Memory B cell (primary cell): ENCODE data around the gene IGF2BP2.
"Not testable (repeated sequence)": the region's sequence is repeated elsewhere in the genome, so short reads cannot be mapped to it uniquely, and the experiment has no call there.

Source experiments
- ATAC-seq: fragments of 150-1000 bp; cut with Tn5 transposase; 2 replicates; pipeline ENCODE4 v1.10.0; 2021; ENCODE audit warnings: low read depth, mild to moderate bottlenecking, moderate library complexity
- DNase-seq, 2 donors: peaks; one replicate each; pipeline ENCODE4 v3.0.0; 2022; ENCODE audit warnings: low spot score in 2 of 2
- H3K27ac Mint-ChIP-seq: one replicate; pipeline ENCODE4 v1.8.0; 2022; ENCODE audit warnings: mild to moderate bottlenecking, moderate library complexity, mixed read lengths
- H3K27me3 Mint-ChIP-seq: one replicate; pipeline ENCODE4 v1.8.0; 2022; ENCODE audit warnings: mixed read lengths
- H3K36me3 Mint-ChIP-seq: one replicate; pipeline ENCODE4 v1.8.0; 2022; ENCODE audit warnings: mild to moderate bottlenecking, mixed read lengths
- H3K4me1 Mint-ChIP-seq: one replicate; pipeline ENCODE4 v1.8.0; 2022; ENCODE audit warnings: mixed read lengths
- H3K4me3 Mint-ChIP-seq: one replicate; pipeline ENCODE4 v1.8.0; 2022; ENCODE audit warnings: mild to moderate bottlenecking, moderate library complexity, mixed read lengths
- H3K9me3 Mint-ChIP-seq: one replicate; pipeline ENCODE4 v1.8.0; 2022; ENCODE audit warnings: mixed read lengths

IGF2BP2 gene

DNA sequence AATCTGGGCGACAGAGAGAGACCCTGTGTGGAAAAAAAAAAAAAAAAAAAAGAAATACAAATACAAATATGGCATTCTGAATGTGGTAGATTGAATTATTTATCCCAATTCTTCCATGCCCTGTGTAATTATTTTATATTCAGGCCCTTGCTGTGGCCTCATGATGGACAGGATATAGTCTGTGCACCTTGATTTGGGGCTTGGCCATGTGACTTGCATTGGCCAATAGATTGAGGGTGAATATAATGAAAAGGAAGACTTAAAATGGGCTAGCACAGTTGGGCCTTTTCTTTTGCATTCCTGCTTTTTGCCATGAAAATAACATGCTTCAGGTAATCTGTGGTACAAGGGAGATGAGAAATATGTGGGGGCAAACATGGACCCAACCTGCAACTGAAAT, 27.1 kb upstream of the IGF2BP2 start:
- peaks cover 4% of the 10 kb centered on the region for H3K36me3 Mint-ChIP-seq
- H3K27ac Mint-ChIP-seq = no peak overlapping the region
- H3K4me3 Mint-ChIP-seq = no peak overlapping the region
- H3K4me1 Mint-ChIP-seq = no peaks in the 10 kb centered on the region
- DNase-seq (no peak), ATAC-seq (no peak)
- peaks cover 8% of the 10 kb centered on the region for H3K9me3 Mint-ChIP-seq
- H3K27me3 Mint-ChIP-seq = peaks cover 5% of the 10 kb centered on the region

DNA sequence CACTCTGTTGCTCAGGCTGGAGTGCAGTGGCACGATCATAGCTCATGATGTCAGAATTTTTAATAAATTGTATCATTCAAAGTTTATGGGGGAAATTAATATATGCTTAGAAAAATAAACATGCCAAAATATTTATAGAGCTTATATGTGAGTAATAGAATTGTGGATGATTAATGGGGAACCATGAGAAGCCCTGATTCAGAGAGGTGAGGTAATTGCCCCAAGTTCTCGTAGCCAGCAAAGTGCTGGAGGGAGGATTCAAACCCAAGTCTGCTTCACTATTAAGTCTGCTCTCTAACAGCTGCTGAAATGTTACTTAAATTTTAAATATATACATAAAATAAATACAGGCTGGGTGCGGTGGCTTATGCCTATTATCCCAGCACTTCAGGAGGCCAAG, 26.2 kb upstream of the IGF2BP2 start:
- Mint-ChIP-seq H3K4me3 (no peak overlapping the region), H3K9me3 (peaks cover 3% of the 10 kb centered on the region), H3K27me3 (peaks cover 7% of the 10 kb centered on the region), H3K4me1 (no peaks in the 10 kb centered on the region), H3K27ac (no peak overlapping the region), H3K36me3 (peaks cover 1% of the 10 kb centered on the region)
- no peak for ATAC-seq
- DNase-seq = no peak

DNA sequence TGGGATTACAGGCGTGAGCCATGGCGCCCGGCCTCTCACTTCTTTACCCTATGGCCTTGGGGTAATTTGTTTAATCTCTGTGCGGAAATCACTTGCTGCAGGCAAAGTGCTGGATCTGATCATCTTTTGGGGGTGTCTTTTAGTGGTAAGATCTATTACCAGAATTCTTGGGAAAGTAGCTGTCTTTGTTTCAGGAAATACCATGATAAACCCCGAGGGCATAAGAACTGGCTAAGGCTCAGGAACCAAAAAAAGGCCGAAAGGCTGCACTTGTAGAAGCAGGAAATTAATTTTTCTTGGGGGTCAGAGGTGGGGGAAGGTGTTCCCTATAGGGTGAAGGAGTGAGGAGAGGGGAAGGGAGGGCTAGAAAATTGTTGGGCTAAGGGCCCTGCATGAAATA, 22.7 kb upstream of the IGF2BP2 start:
- ATAC-seq (no peak), DNase-seq (no peak)
- H3K4me3 Mint-ChIP-seq = no peak overlapping the region
- H3K9me3 Mint-ChIP-seq = no peaks in the 10 kb centered on the region
- no peaks in the 10 kb centered on the region for H3K4me1 Mint-ChIP-seq
- H3K27me3 Mint-ChIP-seq = peaks cover 11% of the 10 kb centered on the region
- no peaks in the 10 kb centered on the region for H3K36me3 Mint-ChIP-seq
- H3K27ac Mint-ChIP-seq = no peak overlapping the region

DNA sequence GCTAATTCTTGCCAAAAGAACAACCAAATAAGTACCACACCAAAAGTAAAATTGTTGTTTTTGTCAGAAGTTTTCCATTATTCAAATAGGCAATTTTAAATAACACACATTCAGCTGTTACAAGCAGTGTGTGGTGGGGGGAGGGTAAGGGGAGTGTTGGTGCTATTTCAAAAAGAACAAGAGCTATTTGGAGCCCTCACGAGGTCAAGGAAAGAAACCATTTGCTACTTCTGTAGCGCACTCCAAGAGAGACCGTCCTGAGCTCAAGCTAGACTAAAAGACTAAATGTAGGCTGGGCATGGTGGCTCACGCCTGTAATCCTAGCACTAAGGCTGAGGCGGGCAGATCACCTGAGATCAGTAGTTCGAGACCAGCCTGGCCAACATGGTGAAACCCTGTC, 21.2 kb upstream of the IGF2BP2 start:
- Mint-ChIP-seq H3K4me1 (no peaks in the 10 kb centered on the region), H3K9me3 (no peaks in the 10 kb centered on the region), H3K36me3 (no peaks in the 10 kb centered on the region), H3K4me3 (no peak overlapping the region), H3K27me3 (peaks cover 10% of the 10 kb centered on the region), H3K27ac (no peak overlapping the region)
- no peak for ATAC-seq
- no peak for DNase-seq

DNA sequence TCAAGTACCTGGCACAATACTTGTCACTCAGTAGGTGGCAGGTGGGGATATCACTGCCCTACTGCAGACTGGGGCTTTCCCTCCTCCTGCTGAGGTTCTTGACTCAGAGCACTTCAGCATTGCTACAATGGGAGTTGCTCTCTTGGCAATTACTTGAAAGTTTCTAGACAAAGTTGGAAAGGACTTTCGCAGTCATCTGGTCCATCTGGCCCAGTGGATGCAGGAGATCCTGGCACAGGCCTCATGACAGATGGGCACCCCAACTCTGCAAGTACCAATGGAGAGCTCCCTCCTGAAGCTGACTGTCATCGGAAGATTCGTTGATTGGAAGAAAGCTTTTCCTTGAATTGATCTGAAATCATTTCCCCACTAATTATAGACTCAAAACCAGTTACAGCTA, 19.2 kb upstream of the IGF2BP2 start:
- Mint-ChIP-seq H3K4me1 (no peaks in the 10 kb centered on the region), H3K36me3 (no peaks in the 10 kb centered on the region), H3K27ac (no peak overlapping the region), H3K4me3 (no peak overlapping the region), H3K27me3 (peaks cover 12% of the 10 kb centered on the region), H3K9me3 (no peaks in the 10 kb centered on the region)
- DNase-seq (no peak), ATAC-seq (no peak)

DNA sequence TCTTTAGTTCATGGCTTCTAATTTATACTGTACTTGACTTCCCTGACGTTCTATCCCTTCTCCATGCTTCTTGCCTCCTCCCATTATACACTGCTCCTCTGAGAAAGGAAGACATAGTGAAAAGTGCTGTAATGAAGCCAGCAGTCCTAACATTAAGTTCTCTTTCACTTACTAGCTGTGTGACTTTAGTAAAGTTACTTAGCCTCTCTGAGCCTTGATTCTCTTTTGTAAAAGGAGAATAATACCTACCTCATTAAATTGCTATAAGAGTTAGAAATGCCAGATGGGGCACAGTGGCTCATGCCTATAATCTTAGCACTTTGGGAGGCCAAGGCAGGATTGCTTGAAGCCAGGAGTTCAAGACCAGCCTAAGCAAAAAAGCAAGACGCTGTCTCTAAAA, 18.8 kb upstream of the IGF2BP2 start:
- ATAC-seq (no peak), DNase-seq (no peak)
- Mint-ChIP-seq H3K27me3 (peaks cover 12% of the 10 kb centered on the region), H3K36me3 (no peaks in the 10 kb centered on the region), H3K9me3 (no peaks in the 10 kb centered on the region), H3K4me1 (no peaks in the 10 kb centered on the region), H3K27ac (no peak overlapping the region), H3K4me3 (no peak overlapping the region)

DNA sequence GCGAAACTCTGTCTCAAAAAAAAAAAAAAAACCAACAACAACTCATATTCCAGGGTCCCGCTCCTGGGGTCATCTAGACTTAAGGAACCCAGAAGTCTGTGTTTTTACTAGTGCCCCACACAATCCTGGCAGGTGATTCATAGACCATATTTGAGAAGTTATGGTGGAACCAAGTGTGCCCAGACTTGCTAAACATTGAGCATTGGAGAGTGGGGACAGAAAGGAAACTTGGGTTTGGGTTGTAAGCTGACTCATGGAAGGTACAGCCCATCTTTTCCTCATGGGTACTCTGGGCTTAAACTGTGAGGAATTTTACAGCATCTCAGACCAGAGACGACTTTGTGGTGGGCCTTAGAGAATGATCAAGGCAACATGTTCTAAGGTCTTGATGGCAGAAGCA, 18.3 kb upstream of the IGF2BP2 start:
- Mint-ChIP-seq H3K9me3 (no peaks in the 10 kb centered on the region), H3K27ac (no peak overlapping the region), H3K27me3 (peaks cover 12% of the 10 kb centered on the region), H3K36me3 (no peaks in the 10 kb centered on the region), H3K4me3 (no peak overlapping the region), H3K4me1 (no peaks in the 10 kb centered on the region)
- ATAC-seq (no peak), DNase-seq (no peak)

DNA sequence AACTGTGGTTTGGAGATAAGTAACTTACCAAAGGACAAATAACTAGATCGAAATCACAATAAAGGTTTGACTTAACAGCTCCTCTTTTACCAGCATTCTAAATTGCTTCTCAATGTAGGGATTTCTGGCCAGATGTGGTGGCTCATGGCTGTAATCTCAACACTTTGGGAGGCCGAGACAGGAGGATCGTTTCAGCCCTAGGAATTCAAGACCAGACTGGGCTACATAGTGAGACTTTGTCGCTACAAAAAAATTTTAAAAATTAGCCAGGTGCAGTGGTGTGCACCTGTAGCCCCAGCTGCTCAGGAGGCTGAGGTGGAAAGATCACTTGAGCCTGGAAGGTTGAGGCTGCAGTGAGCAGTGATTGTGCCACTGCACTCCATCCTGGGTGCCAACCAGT, 17.4 kb upstream of the IGF2BP2 start:
- no peak for ATAC-seq
- H3K36me3 Mint-ChIP-seq = no peaks in the 10 kb centered on the region

DNA sequence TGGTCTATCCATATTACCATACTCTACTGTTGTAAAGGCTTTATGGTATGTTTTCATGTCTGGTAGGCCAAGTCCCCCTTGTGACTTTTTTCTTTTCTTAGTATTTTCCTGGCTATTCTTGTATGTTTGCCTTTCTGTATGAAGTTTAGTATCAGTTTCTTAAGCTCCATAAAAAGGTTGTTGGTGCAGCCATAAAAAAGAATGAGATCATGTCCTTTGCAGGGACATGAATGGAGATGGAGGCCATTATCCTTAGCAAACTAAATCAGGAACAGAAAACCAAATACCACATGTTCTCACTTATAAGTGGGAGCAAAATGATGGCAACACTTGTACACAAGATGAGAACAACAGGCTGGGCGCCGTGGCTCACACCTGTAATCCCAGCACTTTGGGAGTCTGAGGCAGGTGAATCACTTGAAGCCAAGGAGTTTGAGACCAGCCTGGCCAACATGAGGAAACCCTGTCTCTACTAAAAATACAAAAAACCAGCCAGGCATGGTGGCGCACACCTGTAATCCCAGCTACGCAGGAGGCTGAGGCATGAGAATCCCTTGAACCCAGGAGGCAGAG, 13.7 kb upstream of the IGF2BP2 start:
- not testable (repeated sequence) for DNase-seq, H3K36me3 Mint-ChIP-seq, H3K4me3 Mint-ChIP-seq, ATAC-seq, H3K9me3 Mint-ChIP-seq, H3K27ac Mint-ChIP-seq, H3K4me1 Mint-ChIP-seq
- peaks cover 11% of the 10 kb centered on the region for H3K27me3 Mint-ChIP-seq

More for the DNA sequence above, 17.4 kb upstream of the IGF2BP2 start:
- Mint-ChIP-seq H3K9me3 (no peaks in the 10 kb centered on the region), H3K4me3 (no peak overlapping the region), H3K27ac (no peak overlapping the region), H3K27me3 (peaks cover 11% of the 10 kb centered on the region), H3K4me1 (no peaks in the 10 kb centered on the region)
- DNase-seq = no peak

DNA sequence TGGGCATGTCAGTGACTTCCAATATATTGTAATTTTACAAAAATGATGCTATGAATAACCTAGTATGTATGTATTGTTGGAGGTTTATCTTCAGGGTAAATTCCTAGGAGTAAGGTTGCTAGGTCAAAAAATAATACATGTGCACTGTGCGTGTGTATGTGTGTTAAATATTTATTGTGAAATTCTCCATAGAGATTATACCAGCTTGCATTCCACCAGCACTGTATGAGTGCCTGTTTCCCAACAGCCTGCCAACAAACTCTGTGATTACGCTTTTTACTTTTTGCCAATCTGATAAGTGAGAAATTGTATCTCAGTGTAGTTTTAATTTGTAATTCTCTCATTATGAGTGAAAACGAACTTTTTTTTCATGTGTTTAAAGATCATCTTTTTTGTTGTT, 12.6 kb upstream of the IGF2BP2 start:
- no peak for ATAC-seq
- H3K4me1 Mint-ChIP-seq = no peaks in the 10 kb centered on the region
- peaks cover 1% of the 10 kb centered on the region for H3K9me3 Mint-ChIP-seq
- H3K27ac Mint-ChIP-seq = no peak overlapping the region
- H3K27me3 Mint-ChIP-seq = peaks cover 13% of the 10 kb centered on the region
- H3K36me3 Mint-ChIP-seq = peaks cover 1% of the 10 kb centered on the region
- no peak overlapping the region for H3K4me3 Mint-ChIP-seq
- no peak for DNase-seq

DNA sequence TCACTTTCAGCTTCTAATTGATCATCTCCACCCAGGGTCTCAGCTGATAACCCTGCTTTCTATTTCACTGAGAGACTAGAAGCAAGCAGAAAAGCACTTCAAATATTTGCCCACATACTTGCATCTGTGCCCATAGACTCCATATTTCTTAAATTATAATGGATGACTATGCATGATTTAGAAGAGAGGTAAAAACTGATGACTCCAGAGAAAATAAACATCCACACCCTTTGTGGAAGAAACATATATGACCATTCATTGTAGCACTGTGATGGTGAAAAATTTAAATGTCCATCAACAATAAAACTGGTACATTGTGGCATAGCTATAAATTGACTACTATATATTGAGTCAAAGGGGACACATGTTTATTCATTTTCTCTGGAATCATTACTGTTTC, 7.1 kb upstream of the IGF2BP2 start:
- Mint-ChIP-seq H3K4me3 (no peak overlapping the region), H3K4me1 (no peaks in the 10 kb centered on the region), H3K27ac (no peak overlapping the region), H3K27me3 (peaks cover 13% of the 10 kb centered on the region), H3K36me3 (peaks cover 1% of the 10 kb centered on the region), H3K9me3 (peaks cover 1% of the 10 kb centered on the region)
- DNase-seq (no peak), ATAC-seq (no peak)

DNA sequence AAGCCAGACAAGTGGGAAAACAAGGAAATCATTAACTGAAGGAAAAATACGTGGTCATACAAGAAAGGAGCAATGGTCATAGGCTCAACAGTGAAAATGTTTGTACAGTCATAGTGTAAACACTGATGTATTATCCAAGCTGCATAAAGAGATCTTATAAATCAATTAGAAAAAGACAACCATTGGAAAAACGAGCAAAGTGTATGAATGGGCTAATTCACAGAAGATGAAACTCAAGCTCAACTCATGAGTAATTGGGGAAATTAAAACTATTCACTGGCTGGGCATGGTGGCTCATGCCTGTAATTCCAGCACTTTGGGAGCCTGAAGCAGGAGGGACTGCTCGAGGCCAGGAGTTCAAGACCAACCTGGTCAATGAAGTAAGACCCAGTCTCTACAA, 6.4 kb upstream of the IGF2BP2 start:
- peaks cover 19% of the 10 kb centered on the region for H3K27me3 Mint-ChIP-seq
- H3K9me3 Mint-ChIP-seq = peaks cover 1% of the 10 kb centered on the region
- ATAC-seq = no peak

DNA sequence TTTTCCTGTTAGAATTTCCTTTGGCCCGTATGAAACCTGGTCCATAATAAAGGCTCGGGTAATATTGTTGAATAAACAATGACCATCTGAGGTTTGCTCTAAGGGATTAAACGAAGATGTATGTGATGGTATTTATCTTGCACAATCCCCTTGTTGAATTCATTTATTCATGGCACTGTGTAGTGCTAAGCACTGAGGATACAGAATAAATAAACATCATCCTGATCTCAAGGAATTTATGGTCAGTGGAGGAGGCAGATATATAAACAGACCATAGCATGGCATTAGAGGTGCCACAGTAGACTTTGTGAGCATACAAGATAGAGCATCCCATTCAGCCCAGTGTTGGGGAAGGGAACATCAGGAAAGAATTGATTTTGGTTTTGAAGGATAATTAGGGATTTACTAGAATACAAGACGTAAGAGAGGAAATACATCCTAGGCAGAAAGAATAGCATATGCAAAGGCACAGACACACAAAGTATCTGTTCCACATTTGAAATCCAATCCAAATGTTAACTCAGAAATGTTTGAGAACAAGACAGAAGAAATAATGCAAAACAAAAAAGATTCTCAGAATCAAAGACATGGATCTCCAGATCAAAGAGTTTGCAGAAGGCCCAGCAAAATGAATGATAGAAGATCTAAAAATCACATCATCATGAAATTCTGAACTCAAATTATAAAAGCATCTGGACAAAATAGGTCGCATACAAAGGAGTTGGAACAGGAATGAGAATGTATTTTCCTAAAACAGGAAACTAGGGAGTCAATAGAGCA, 5.4 kb upstream of the IGF2BP2 start:
- H3K36me3 Mint-ChIP-seq = peaks cover 1% of the 10 kb centered on the region
- DNase-seq (no peak), ATAC-seq (no peak)
- peaks cover 1% of the 10 kb centered on the region for H3K9me3 Mint-ChIP-seq
- no peak overlapping the region for H3K4me3 Mint-ChIP-seq
- no peaks in the 10 kb centered on the region for H3K4me1 Mint-ChIP-seq
- H3K27ac Mint-ChIP-seq = no peak overlapping the region
- H3K27me3 Mint-ChIP-seq = peaks cover 19% of the 10 kb centered on the region

More for the DNA sequence above, 6.4 kb upstream of the IGF2BP2 start:
- Mint-ChIP-seq H3K36me3 (peaks cover 1% of the 10 kb centered on the region), H3K4me3 (no peak overlapping the region), H3K27ac (no peak overlapping the region), H3K4me1 (no peaks in the 10 kb centered on the region)
- no peak for DNase-seq

DNA sequence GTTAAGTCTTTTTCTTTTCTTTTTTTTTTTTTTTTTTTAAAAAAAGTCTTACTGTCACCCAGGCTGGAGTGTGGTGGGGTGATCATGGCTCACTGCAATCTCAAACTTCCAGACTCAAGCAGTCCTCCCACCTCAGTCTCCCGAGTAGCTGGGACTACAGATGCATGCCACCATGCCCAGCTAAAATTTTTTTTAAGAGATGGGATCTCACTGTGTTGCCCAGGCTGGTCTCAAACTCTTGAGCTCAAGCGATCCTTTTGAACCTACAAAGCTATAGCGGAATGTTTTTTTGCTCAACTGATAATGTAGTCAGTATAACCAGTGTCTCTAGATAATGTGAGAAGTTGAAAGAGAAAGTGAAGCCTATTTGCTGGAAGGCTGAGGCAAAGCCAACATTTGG, 3.9 kb upstream of the IGF2BP2 start:
- DNase-seq (no peak), ATAC-seq (no peak)
- H3K9me3 Mint-ChIP-seq = peaks cover 1% of the 10 kb centered on the region
- H3K4me1 Mint-ChIP-seq = peaks cover 5% of the 10 kb centered on the region
- H3K4me3 Mint-ChIP-seq = no peak overlapping the region
- peaks cover 23% of the 10 kb centered on the region for H3K27me3 Mint-ChIP-seq
- peaks cover 3% of the 10 kb centered on the region for H3K36me3 Mint-ChIP-seq
- no peak overlapping the region for H3K27ac Mint-ChIP-seq
